HG03432 (cell line): Measurements from ENCODE around the gene ARL6IP5.
A peak's percentile ranks its signal among the peaks of the same experiment; 100 is the strongest.

Experiments used
- ATAC-seq: cut with Tn5 transposase; IDR thresholded peaks from one replicate; pipeline ENCODE4 v1.9.1; 2021; ENCODE audit warnings: mild to moderate bottlenecking, moderate library complexity; ENCODE audit not compliant: unreplicated experiment

The ARL6IP5 gene, protein sequence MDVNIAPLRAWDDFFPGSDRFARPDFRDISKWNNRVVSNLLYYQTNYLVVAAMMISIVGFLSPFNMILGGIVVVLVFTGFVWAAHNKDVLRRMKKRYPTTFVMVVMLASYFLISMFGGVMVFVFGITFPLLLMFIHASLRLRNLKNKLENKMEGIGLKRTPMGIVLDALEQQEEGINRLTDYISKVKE

DNA sequence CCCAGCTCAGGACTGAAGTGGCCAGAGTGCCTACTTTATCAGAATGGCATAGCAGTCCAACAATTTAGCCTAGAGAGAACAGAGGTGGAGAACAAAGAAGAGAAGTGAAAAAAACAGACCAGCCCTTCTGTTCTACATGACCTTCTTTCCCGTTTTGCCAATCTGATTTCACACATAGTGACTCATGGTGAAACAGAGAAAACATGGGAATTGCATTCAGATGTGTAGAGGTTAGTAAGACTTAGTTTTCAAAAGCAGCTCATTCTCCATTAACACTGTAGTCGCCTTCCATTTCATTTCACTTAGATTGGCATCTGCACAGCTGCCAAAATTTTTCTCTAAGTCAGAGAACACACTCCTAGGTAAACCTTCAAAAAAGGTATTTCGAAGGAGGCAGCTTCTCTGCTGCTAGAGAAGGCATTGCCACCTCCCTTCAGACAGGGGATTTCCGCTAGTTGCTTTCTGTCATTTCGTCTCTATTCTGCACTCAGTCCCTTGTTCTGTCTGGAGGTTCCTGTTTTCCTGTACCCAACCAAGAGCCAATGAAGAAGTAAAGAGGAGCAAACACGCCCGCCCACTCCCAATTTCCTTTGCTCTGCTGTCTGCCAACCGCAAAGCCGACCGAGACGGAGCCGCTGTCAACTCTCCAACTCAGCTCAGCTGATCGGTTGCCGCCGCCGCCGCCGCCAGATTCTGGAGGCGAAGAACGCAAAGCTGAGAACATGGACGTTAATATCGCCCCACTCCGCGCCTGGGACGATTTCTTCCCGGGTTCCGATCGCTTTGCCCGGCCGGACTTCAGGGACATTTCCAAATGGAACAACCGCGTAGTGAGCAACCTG, at the start of gene ARL6IP5:
Gene ARL6IP5, plus strand, starts transcription at position 612 of the 842 bp plus-strand sequence. Its CDS starts 111 bp downstream, at position 723.
- peak; percentile 60 for ATAC-seq

DNA sequence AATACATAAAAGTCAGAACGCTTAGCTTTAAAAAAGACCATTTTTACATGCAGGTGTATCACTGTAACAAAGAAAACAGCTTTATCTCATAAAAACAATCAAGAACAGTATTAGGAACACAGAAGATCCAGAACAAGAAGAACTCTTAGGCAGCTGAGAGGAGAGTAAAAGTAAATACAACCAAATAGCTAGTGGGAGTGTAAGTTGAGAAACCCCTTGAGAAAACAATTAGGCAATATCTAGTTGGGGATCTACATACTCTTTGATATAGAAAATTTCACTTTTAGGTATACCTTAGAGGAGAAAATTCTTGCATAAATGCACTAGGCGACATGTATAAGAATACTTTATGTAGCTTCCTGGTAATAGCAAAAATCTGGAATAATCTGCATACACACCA, 40.1 kb upstream of the ARL6IP5 start:
- ATAC-seq: no peak

DNA sequence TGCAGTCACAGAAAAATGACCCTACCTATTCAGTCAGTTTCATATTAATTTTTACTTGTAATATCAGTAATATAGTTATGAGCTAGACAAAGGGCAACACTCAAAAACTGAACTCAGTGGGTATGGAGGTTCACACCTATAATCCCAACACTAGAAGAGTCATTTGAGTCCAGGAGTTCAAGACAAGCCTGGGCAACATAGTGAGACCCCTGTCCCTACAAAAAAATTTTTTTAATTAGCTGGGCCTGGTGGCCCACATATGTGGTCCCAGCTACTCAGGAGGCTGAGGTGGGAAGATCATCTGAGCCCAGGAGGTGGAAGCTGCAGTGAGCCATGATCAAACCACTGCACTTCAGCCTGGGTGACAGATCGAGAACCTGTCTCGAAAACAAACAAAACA, 35.7 kb upstream of the ARL6IP5 start:
- ATAC-seq: no peak

DNA sequence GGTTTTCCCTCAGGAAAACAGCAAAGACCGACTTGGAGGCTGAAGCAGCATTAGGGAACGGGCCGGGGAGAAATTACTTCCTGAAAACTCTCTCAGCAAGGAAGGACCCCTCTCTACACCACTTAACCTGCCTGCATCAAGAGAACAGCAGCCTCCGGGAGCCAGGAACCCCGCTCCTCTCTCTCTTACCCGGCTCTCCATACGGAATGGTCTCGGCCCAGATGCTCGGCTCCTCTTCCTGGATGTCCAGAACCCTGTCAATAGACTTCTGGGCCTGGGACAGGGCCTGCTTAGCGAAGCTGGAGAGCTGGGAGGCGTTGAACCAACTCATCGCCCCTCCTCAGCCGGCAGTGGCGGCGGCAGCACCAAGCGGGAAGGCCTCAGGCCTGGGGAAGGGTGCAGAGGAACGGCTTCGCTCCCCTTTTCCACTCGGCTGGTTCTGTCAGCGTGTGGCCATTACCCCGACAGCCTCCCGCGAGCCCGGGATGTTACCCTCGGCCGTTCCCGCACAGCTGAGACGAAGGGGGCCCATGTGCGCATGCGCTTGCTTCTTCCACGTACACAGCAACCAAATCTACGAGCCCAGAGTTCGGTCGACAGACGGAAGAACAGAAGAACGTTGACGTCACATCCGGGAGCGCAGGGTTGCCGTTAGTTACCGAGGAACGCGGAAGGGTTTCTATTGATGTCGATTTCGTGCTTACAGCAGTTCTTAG, 32.8 kb upstream of the ARL6IP5 start, which contains the start of gene TMF1:
Gene TMF1, minus strand, starts transcription at position 578 of the 716 bp plus-strand sequence. Its CDS starts 247 bp downstream, at position 331.
- peak; percentile 96 for ATAC-seq

DNA sequence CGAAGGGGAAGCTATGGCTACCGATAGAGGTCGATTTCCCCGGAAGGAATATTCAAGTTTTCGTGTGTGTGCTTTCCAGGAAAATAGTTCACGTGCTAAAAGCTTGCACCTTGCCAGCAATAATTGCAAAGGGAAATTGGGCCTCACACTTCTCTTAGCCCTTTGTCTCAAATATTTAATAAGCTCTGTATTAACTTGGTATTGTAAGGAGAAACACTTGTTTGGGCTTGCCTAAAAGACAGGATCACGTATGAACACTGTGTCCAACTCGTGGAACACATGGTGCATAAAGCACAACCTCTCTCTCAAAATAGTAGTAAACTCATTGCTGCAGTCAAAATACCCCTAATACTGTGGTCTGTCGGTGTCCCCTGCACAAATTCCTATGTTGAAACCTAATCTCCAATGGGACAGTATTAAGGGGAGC, 32.3 kb upstream of the ARL6IP5 start:
- peak; percentile 6 for ATAC-seq

DNA sequence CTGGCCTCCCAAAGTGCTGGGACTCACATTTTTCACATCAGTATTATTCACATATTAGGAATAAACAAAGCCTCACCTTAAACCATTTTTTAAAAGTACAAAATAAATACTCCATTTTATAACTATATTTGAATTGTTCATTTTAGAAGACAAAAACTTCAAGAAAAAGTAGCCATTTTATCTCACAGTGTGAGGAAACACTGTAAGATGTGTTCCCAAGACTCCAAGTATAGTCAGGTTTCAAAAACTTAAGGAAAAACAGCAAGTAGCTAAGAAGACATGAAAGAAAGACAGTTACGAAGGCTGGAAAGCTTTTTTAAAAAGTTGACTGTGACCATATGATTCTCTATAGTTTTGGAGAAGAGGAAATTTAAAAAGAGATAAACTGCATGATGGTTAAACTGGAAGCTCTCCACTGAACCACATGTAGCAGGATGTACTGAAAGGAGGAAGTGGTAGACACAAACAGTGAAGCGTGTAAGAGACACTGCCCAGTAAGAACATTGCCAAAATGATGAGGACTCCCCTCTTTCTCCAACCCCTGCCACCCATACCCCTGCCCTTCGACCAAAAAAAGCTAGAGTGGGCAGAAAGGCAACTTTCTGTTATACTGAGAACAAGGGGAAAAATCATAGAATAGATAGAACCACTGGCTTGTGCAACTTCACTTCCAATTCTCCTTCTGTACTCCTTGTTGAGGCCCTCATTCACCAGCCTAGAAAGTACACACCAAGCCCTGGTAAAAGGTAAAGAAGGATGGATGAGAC, 26.4 kb upstream of the ARL6IP5 start:
- ATAC-seq: peak; percentile 99

DNA sequence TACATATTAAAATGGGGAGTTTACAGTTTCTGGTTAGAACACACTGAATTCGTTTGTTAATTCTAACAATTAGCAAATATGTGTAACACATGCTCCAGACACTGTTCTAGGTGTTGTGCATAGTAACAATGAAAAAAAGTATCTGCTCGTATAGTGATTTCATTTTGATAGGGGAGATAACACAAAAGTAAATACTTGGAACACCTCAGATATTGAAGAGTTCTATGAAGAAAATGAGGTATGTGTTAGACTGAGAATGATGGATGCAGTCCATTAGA, 25.9 kb upstream of the ARL6IP5 start:
- no peak for ATAC-seq

DNA sequence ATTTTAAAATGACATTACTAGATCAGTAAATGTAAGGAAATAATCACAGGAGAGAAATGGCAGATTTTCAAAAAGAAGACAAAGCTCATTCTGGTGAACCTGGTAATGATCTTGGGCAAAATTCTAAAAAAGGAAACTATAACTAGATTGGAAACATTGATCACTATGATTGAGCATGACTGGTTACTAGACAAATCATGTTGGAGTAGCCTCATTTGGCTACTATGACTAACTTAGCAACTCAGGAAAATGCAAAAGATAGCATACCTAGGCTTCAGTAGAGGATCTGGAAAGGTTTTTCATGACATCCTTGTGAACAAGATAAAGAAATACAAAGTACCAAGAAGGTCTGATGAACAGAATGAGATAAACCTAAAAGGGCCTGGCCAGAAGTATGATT, 25.0 kb upstream of the ARL6IP5 start:
- no peak for ATAC-seq

DNA sequence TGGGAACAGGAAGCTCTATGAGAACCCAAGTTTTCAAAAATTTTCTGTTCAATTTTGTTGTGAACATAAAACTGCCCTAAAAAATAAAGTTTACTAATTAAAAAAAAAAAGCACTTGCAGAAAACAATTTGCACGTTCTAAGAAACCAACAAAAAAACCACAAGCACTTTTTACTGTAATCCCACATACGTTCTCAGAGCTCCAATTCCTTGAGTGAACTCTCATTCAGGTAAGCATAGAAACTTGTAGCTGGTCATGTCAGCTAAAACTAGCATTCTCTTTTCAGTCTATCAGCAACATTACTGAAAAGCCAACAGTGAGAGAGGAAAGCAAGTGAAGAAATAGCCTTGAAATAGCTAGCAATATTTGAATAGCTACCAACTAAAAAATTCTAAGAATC, 21.1 kb upstream of the ARL6IP5 start:
- no peak for ATAC-seq

DNA sequence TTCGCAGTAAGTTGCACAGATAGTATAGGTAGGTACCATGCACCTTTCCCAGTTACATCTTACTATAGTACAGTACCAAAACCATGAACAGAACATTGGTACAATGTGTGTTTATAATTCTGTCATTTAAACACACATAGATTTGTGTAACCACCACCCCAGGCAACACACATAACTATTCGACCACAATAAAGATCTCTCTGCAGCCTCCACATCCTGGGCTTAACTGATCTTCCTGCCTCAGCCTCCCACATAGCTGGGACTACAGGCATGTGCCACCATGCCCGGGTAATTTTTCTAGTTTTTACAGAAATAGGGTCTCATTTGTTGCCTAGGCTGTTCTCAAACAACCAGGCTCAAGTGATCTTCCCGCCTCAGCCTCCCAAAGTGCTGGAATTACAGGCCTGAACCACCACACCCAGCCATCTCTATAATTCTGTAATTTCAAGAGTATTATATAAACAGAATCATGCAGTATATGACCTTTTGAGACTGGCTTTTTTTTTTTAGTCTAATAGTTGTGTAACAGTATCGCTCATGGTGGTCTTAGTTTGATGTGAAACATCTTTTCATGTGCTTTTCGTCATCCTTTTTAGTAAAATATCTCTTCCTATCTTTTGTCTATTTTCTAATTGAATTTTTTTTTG, 19.3 kb upstream of the ARL6IP5 start:
- ATAC-seq: no peak

DNA sequence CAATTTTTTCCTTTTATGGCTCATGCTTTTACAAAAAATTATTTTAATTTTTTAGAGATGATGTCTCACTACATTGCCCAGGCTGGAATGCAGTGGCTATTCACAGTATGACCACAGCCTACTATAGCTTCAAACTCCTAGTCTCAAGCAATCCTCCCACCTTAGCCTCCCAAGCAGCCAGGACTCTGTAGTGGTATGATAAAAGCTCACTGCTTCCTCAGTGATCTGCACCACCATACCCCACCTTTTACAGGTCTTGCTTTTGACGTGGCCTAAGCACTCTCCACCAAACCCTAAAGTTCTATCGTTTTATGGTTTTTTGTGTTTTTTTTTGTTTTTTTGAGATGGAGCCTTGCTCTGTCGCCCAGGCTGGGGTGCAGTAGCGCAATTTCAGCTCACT, 18.6 kb upstream of the ARL6IP5 start:
- ATAC-seq: no peak

DNA sequence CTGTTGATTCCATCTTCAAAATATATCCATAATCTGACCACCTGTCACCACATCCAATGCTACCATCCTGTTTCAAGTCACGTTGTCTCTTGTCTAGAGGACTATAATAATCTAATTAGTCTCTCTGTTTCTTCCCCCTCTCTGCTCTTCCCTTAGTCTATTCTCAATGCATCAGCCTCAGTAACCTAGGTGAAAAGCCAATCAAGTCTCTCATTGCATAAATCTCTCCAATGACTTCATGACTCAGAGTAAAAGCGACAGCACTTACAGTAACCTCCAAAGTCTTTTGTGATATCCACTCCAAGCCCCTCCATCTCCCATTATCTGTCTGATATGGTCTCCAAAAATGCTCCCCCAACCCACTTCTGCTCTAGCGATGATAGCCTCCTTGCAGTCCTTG, 11.8 kb upstream of the ARL6IP5 start:
- no peak for ATAC-seq

DNA sequence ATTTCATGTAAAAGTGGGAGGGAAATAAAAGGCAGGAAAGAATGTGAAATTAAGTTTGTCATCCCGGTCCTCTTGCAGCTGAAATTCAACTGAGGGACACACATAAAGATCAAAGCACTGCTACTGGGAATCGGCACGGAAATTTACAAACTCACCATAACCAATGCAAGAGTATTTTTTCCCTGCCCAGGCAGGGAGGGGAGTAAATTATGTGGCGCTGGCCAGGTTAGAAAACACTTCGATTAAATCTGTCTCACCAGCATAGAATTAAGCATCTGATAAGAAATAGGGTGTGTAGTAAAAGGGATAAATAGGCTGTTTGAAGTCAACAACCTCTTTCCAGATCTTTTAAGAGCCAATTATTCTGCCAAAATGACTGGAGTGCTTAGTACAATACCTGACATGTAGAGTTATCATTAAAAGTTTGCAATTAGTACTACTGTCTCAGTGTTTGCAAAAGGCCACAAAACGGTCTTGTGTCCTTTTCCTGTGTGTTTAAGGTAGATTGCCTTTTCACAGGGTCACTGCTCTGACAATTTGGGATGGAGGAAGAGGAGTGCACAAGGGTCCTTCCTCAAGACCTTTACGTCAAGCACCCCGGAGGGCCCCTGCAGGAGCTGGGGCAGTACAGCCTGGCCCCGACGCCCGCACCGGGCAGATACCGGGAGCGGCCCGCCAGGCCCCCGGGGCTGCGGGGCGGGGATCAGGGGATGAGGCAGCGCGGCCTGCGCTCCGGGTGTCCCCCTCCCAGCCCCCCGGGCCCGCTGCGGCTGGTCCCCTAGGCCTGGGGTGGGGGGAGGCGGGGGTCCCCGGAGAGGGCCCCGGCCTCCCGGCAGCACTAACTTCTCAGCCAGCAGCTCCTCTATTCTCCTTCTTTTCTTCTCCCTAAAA, 5.2 kb upstream of the ARL6IP5 start:
- ATAC-seq: peak; percentile 15

DNA sequence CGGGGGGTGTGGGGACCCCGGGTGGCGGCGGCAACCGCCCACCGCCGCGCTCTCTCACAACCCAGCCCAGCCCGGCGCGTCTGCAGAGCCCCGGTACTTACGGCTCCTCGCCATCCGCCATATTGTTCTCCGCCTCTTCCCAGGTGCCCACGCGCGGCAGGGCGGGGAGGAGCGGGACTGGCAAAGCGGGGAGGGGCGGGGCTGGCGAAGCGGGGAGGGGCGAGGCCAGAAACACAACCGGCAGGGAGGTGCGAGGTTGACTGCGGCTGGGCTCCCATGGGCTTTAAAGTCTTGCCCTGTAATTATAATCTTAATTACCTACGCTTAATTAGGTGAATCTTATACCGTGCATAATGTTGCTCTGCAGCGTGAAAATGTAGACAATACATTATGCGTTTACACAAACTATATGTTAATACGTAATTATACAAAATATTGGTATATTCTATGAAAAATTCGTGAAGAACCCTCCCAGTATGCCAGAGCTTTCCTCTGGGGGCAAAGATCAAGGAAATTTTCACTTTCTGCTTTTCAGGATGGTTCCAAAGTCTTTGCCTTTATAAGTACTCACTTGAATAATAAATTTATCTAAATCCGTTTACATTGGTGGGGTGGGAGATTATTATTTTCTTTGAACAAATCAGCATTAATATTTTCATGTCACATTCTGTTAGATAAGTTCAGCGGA, 4.4 kb upstream of the ARL6IP5 start, which contains the start of gene UBA3:
Gene UBA3, minus strand, starts transcription at position 133 of the 688 bp plus-strand sequence. Its CDS starts 12 bp downstream, at position 121.
- ATAC-seq: peak; percentile 53

DNA sequence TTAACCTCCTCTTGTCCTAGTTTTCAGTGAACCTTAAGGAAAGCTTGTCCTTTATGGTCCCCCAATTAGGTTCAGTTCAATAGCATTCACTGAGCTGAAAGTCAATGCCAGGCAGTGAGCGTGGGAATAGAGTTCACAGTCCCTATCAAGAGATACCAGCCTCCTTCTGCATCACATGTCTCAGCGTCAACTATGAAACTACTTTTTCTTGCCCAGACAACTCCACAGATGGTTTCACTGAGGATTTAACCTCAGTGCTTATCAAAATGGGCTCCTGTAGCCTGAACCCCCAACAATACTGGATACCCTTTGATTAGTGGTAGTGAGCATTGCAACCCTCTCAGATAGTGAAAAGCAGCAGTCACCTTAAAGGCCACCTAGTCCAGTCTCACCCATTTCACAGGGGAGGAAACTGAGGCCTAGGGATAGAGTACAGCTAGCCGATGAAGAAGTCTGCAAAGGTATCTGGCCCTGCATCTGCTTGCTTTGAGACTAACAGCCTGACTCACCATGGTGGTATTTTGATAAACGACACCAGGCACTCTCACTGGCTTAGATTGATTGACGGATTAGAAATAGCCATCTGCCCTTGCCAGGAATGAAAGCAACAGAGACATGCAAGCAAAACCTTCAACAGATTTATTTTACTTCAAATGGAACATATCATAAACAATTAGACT, 3.0 kb upstream of the ARL6IP5 start:
- ATAC-seq: peak; percentile 8

DNA sequence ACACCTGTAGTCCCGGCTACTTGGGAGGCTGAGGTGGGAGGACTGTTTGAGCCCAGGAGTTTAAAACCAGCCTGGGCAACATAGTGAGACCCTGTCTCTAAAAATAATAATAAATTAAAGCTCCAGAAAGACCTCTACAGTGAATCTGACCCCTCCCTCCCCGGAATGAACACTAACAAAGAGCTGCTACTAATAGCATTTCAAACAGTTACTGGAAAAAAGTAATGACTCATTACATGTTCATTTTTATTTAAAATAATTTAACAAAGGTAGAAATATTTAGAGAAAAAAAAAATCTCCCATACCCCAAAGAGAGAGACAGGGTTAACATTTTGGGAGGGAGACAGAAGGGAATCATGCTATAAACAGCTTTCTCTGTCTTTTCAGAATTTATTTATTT, 2.4 kb upstream of the ARL6IP5 start:
- no peak for ATAC-seq

DNA sequence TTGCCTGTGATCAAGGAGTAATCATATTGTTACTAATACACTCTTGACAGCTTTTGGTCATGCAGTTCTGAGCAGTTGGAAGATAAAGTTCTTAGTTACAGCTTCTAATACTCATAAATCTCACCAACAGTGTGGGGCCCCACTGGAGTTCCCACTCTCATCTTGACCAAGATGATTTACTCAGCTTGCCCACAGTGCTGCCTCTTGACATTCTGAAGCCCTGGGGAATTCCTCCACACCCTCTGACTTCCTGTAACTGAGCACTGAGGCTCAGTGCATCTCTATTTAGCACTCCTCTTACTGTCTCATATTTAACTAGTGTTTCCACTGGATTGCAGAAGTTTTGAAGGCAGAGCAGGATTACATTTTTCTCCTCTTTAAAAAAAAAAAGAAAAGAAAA, 1.9 kb upstream of the ARL6IP5 start:
- peak; percentile 62 for ATAC-seq

DNA sequence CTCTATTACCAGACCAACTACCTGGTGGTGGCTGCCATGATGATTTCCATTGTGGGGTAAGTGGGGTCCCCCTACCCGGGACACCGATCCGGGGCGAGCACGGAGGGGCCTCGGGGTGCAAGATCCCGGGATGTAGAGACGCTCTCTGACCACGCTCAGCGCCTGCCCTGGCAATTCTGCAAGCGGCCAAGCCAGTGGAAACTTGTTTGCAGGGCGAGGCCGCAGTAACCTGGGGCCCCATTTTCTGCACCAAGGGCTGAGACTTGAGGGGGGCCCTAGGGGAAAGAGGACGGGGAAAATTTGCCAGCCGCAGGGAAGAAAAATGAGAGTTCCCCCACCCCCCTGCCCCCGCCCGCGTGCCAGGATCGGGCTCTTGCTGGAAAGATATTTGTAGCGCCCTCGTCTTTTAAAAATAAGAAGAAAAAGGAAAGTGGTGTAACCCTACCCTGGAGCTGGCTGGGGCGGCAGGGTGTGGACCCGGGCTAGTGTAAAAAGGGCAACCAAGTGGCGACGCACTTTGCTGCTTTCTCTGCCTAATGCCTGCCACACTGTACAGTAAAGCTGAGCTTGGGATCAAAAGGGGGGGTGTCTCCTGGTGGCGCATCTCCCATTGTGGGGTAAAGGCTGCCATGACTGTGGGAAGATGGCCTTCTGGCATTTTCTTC, 563 bp downstream of the ARL6IP5 start:
- ATAC-seq: no peak
